ENCODE results near the gene TMEM154. TPM values are rescaled to one million over a fixed set of nuclear protein-coding genes. Genes with fewer than 3 reads are reported as not detected.

Gene TMEM154
- total RNA-seq, 2 experiments from 2014 or later, result 18.3 to 18.5 TPM

- Mint-ChIP-seq H3K36me3 (peaks cover 4% of the 10 kb centered on the region), H3K27me3 (peaks cover 5% of the 10 kb centered on the region), H3K27ac (no peak overlapping the region), H3K4me3 (no peak overlapping the region), H3K9me3 (peaks cover 11% of the 10 kb centered on the region), H3K4me1 (peaks cover 2% of the 10 kb centered on the region)
- DNase-seq, result no peak
These were observed 26.1 kb upstream of the TMEM154 start for GRCh38 chr4:152705903-152706302.

DNA sequence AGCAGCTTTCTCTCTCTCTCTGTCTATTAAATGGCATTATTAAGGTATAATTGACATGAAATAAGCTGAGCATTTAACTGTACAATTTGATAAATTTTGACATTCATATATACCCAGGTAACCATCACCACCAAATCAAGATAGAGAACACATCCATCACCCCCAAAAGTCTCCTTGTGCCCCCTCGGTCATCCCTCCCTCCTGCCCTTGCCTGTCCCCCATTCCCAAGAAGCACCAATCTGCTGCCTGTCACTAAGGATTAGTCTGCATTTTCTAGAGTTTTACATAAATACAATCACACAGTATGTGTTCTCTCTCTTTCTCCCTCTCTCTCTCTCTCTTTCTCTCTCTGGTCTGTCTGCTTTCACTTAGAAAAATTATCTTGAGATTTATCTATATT, 25.0 kb upstream of the TMEM154 start:
- no peak for DNase-seq
- Mint-ChIP-seq H3K9me3 (peaks cover 11% of the 10 kb centered on the region), H3K27me3 (peaks cover 5% of the 10 kb centered on the region), H3K27ac (no peak overlapping the region), H3K36me3 (peaks cover 4% of the 10 kb centered on the region), H3K4me1 (peaks cover under 1% of the 10 kb centered on the region), H3K4me3 (no peak overlapping the region)

DNA sequence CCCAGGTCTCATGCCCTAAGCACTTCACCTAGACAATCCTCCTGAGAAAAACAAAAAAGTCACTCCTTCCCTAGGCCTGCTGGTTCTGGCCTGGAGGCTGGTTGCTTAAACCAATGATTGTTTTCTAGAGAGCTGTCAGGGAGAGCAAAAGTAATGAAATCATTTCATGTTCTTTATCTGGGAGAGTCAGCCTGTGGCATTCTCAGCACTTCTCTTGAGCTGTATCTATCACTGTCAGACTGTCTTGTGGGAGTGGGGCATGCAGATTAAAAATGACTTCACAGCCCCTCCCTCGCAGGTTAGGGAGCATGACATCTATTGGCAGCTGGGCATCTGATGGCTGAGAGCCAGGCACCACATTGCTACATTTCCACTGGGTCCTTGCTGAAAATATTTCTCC, 20.4 kb upstream of the TMEM154 start:
- H3K36me3 Mint-ChIP-seq, result peaks cover 3% of the 10 kb centered on the region
- peaks cover 11% of the 10 kb centered on the region for H3K9me3 Mint-ChIP-seq

GRCh38 chr4:152699313-152699712, 19.5 kb upstream of the TMEM154 start:
- Mint-ChIP-seq H3K4me3 (no peak overlapping the region), H3K9me3 (peaks cover 4% of the 10 kb centered on the region), H3K36me3 (no peaks in the 10 kb centered on the region), H3K4me1 (peaks cover 7% of the 10 kb centered on the region), H3K27ac (no peak overlapping the region), H3K27me3 (peaks cover 5% of the 10 kb centered on the region)
- DNase-seq, result no peak

More for the DNA sequence above, 20.4 kb upstream of the TMEM154 start:
- no peak for DNase-seq
- Mint-ChIP-seq H3K27ac (no peak overlapping the region), H3K27me3 (peaks cover 5% of the 10 kb centered on the region), H3K4me1 (peaks cover 7% of the 10 kb centered on the region), H3K4me3 (no peak overlapping the region)

- H3K27me3 Mint-ChIP-seq, result peaks cover 5% of the 10 kb centered on the region
- H3K36me3 Mint-ChIP-seq, result no peaks in the 10 kb centered on the region
- no peaks in the 10 kb centered on the region for H3K9me3 Mint-ChIP-seq
- no peak overlapping the region for H3K27ac Mint-ChIP-seq
- H3K4me1 Mint-ChIP-seq, result peaks cover 7% of the 10 kb centered on the region
- H3K4me3 Mint-ChIP-seq, result no peak overlapping the region
- DNase-seq, result no peak
These were observed 18.3 kb upstream of the TMEM154 start for GRCh38 chr4:152698089-152698499.

- Mint-ChIP-seq H3K36me3 (no peaks in the 10 kb centered on the region), H3K9me3 (no peaks in the 10 kb centered on the region), H3K4me3 (no peak overlapping the region), H3K27me3 (peaks cover 5% of the 10 kb centered on the region), H3K4me1 (peaks cover 7% of the 10 kb centered on the region), H3K27ac (no peak overlapping the region)
- DNase-seq, result no peak
These were observed 17.7 kb upstream of the TMEM154 start for GRCh38 chr4:152697284-152698088.

DNA sequence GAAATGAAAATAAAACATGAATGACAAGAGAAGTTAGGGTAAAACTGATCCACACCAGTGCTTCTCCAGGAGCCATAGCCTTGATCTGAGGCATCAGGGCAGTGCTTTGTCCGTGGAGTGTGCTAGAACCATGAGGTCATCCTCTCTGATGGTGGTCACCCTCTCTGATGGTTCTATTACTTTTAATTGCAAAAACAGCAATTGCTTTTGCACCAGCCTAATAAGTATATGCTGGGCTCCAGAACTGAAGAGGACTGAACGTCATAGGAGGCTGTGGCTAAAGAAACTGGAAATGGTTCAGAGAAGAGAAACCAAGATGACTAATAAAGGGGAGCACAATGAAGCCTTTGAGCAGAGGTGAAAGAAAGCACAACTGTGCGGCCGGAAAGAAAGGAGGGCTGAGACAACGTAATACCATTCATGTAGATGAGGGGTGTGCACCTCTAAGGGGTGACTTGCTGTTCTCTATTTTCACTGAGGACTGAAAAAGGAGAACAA, 17.0 kb upstream of the TMEM154 start:
- no peak overlapping the region for H3K27ac Mint-ChIP-seq
- no peak overlapping the region for H3K4me3 Mint-ChIP-seq
- no peaks in the 10 kb centered on the region for H3K9me3 Mint-ChIP-seq
- DNase-seq, result no peak
- H3K36me3 Mint-ChIP-seq, result no peaks in the 10 kb centered on the region
- H3K4me1 Mint-ChIP-seq, result peaks cover 7% of the 10 kb centered on the region
- H3K27me3 Mint-ChIP-seq, result peaks cover 2% of the 10 kb centered on the region

DNA sequence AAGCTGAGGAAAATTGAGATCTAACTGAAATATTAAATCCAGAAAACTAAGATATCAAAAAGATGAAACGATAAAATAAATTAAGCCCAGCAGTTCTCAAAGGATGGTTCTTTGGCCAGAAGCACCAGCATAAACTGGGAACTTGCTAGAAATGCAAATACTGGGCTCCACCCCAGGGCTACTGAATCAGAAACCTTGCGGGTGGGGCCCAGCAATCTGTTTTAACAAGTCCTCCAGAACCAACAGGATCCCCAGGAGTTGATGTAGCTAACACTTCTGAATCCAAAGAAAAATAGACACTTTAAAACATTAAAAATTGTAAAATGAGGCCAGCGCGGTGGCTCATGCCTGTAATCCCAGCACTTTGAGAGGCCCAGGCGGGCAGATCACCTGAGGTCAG, 14.1 kb upstream of the TMEM154 start:
- H3K4me3 Mint-ChIP-seq, result no peak overlapping the region
- no peak overlapping the region for H3K27ac Mint-ChIP-seq
- H3K27me3 Mint-ChIP-seq, result no peaks in the 10 kb centered on the region
- no peaks in the 10 kb centered on the region for H3K36me3 Mint-ChIP-seq
- no peaks in the 10 kb centered on the region for H3K9me3 Mint-ChIP-seq
- peaks cover 13% of the 10 kb centered on the region for H3K4me1 Mint-ChIP-seq
- DNase-seq, result no peak

GRCh38 chr4:152691761-152692160, 12.0 kb upstream of the TMEM154 start:
- Mint-ChIP-seq H3K4me1 (peaks cover 8% of the 10 kb centered on the region), H3K27me3 (peaks cover 8% of the 10 kb centered on the region), H3K9me3 (no peaks in the 10 kb centered on the region), H3K36me3 (no peaks in the 10 kb centered on the region), H3K4me3 (no peak overlapping the region), H3K27ac (no peak overlapping the region)
- DNase-seq, result no peak

- DNase-seq, result no peak
- no peak overlapping the region for H3K4me3 Mint-ChIP-seq
- H3K27me3 Mint-ChIP-seq, result peaks cover 8% of the 10 kb centered on the region
- no peaks in the 10 kb centered on the region for H3K9me3 Mint-ChIP-seq
- H3K27ac Mint-ChIP-seq, result no peak overlapping the region
- no peaks in the 10 kb centered on the region for H3K36me3 Mint-ChIP-seq
- peaks cover 6% of the 10 kb centered on the region for H3K4me1 Mint-ChIP-seq
These were observed 11.2 kb upstream of the TMEM154 start for GRCh38 chr4:152690706-152691651.

DNA sequence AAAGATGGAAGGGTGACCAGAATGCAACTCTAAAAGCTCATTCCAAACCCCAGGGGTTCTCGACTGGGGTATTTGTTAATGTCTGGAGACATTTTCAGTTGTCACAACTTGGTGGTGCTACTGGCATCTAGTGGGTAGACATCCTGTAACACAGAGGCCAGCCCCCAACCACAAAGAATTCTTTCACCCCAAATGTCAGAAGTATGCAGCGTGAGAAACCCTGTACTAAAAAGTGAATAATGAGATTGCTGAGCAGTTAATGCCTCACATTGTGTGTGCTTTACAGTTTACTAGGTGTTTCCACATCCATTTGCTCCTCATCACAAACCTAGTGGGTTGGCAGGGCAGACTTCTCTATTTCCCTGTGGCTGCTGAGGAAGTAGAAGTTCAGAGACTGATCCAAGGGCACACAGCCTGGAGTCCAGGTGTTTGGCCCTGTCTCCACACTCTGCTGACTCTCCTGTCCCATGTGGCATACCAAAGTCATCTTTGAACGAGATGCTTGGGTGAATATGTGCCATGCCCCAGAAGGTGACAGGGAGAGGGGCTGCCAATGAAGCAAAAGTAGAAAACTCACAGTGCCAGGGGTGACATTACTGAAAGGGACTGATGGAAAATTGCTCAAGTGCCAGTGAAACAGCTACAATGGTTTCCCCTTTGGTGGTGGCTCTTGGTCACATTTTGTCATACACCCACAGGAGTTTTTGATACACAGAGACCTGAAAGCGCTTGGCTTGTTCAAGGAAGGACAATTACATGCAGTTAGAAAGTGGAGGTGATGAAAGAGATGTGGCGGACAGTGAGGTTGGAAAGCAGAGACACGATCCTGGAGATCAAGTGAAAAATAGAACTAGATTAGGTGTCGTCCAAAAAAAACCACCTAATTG, 10.1 kb upstream of the TMEM154 start:
- peaks cover 6% of the 10 kb centered on the region for H3K4me1 Mint-ChIP-seq
- peaks cover 8% of the 10 kb centered on the region for H3K27me3 Mint-ChIP-seq

DNA sequence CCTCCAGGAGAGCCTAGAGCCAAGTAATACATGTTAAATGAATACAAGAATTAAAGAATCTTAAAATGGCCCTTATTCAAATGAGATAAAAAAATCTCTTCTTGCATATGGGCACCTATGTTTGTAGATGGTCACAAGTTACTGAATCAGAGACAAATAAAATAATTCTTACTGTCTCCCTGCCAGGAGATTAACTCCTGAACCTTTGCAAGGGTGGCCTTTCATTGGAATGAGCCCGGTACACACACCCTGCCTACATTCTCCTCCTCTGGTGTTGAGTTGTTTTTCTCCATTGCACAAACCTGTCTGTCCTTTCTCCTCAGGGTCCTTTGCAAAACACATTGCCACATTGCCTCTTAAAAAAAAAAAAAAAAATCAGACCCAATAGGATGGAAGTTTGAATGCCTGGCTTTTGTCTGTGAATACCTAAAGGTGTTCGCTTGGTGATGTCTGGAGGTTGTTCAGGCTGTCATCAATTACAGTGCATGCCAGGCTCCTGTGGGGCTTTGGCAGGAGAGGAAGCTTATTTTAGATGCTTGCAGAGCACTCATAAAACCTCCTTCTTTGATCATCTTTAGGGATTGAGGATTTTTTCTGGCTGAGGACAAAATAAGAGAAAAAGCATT, 8.3 kb upstream of the TMEM154 start:
- no peaks in the 10 kb centered on the region for H3K9me3 Mint-ChIP-seq
- no peak overlapping the region for H3K4me3 Mint-ChIP-seq
- peaks cover 20% of the 10 kb centered on the region for H3K4me1 Mint-ChIP-seq
- no peak for DNase-seq
- no peaks in the 10 kb centered on the region for H3K36me3 Mint-ChIP-seq
- no peak overlapping the region for H3K27ac Mint-ChIP-seq
- H3K27me3 Mint-ChIP-seq, result peaks cover 8% of the 10 kb centered on the region

More for the DNA sequence above, 10.1 kb upstream of the TMEM154 start:
- no peak overlapping the region for H3K27ac Mint-ChIP-seq
- no peak overlapping the region for H3K4me3 Mint-ChIP-seq
- no peaks in the 10 kb centered on the region for H3K36me3 Mint-ChIP-seq
- no peak for DNase-seq
- no peaks in the 10 kb centered on the region for H3K9me3 Mint-ChIP-seq

DNA sequence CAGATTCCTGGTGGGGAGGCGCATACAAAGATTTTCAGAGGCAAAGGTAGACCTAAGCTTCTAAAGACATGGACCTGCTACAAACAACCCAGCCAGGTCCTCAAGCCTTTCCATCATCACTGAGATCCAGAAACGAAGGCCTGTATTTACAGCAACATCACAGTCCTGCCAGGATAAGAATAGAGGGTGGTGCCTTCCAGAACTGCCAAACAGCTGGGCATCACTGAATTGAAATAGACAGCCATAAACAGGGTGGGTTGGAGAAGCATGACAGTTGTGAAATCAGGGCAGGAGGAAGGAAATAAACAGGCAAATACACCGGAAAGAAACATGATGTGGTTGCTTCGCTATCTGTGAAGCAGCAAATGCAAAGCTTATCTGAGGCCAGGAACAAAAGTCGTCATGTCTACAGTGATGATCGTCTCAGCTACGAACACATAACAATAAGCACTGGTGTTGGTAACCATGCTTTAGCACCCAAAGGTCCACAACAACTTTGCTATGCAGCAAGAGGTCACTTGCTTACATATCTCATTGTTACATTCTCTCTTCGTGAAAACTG, 6.7 kb upstream of the TMEM154 start:
- peaks cover 21% of the 10 kb centered on the region for H3K4me1 Mint-ChIP-seq
- no peak overlapping the region for H3K4me3 Mint-ChIP-seq
- peaks cover 8% of the 10 kb centered on the region for H3K27me3 Mint-ChIP-seq
- H3K36me3 Mint-ChIP-seq, result no peaks in the 10 kb centered on the region
- no peaks in the 10 kb centered on the region for H3K9me3 Mint-ChIP-seq
- DNase-seq, result no peak
- H3K27ac Mint-ChIP-seq, result no peak overlapping the region

- H3K36me3 Mint-ChIP-seq, result no peaks in the 10 kb centered on the region
- peak overlapping the region; percentile 7 for H3K27ac Mint-ChIP-seq
- peaks cover 8% of the 10 kb centered on the region for H3K27me3 Mint-ChIP-seq
- no peaks in the 10 kb centered on the region for H3K9me3 Mint-ChIP-seq
- no peak overlapping the region for H3K4me3 Mint-ChIP-seq
- peaks cover 21% of the 10 kb centered on the region for H3K4me1 Mint-ChIP-seq
- no peak for DNase-seq
These were observed 4.8 kb upstream of the TMEM154 start for GRCh38 chr4:152684587-152684986.

All from activated naive CD8-positive, alpha-beta T cell treated with anti-CD3 and anti-CD28 coated beads for 36 hours (primary cell).